GM13977 (cell line): ENCODE measurements around the gene GALNT13.

Experiments used
- DNase-seq: peaks from one replicate; pipeline ENCODE4 v3.0.0; 2012; ENCODE audit warnings: low spot score
- in situ Hi-C: fragments of 300-500 bp; cut with MboI; formaldehyde crosslinking; loops from one replicate; pipeline ENCODE4 v1.12.0; 2022; ENCODE audit warnings: low sequenced_read_pairs, low pct_unique_long_range_greater_than_20kb, mixed read lengths, inconsistent platforms; ENCODE audit not compliant: unreplicated experiment
- TF ChIP-seq, protein P1 (sequence below): IDR thresholded peaks from 2 replicates; pipeline ENCODE4 v1.5.1; 2012; ENCODE audit warnings: mild to moderate bottlenecking, control low read depth; ENCODE audit not compliant: insufficient read depth; ENCODE audit errors: extremely low read depth, missing control alignments

The GALNT13 gene

DNA sequence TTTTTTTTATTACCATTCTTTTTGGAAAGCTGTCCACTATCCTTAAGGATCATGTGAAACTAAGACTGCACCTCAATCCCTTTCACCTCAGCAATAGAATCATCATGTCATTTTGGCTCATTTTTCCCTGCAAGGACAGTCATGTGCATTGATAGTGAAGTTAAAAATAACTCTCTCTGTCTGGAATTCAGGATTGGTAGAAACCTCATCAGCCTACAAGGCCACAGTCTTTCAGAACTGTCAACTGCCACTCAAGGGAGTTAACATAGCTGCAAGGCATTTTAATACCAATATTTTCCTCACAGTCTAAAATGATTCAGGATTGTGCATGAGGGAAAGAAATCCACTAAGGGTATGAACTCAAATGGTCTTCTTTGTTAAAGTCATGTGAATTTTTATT, 625.3 kb downstream of the GALNT13 start:
- in situ Hi-C loops: no loop called here
- DNase-seq: no peak

More for the DNA sequence above, 625.3 kb downstream of the GALNT13 start:
- TF ChIP-seq, protein P1, sequence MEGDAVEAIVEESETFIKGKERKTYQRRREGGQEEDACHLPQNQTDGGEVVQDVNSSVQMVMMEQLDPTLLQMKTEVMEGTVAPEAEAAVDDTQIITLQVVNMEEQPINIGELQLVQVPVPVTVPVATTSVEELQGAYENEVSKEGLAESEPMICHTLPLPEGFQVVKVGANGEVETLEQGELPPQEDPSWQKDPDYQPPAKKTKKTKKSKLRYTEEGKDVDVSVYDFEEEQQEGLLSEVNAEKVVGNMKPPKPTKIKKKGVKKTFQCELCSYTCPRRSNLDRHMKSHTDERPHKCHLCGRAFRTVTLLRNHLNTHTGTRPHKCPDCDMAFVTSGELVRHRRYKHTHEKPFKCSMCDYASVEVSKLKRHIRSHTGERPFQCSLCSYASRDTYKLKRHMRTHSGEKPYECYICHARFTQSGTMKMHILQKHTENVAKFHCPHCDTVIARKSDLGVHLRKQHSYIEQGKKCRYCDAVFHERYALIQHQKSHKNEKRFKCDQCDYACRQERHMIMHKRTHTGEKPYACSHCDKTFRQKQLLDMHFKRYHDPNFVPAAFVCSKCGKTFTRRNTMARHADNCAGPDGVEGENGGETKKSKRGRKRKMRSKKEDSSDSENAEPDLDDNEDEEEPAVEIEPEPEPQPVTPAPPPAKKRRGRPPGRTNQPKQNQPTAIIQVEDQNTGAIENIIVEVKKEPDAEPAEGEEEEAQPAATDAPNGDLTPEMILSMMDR: no peak
